ENCODE results near the gene TNFSF10. TPM values are rescaled to one million over a fixed set of nuclear protein-coding genes. Genes with fewer than 3 reads are reported as not detected.

TNFSF10 gene
- total and polyA plus RNA-seq, 2 of the 4 experiments (the other 2 are of a cell fraction) = 0.63 to 1.3 TPM

- POLR2A ChIA-PET (ENCODE audit: unreplicated experiment) = no interaction called here
- Histone ChIP-seq H3K23ac (ENCODE audit: low read depth, low read length) (no peak overlapping the region), H2BK20ac (ENCODE audit: low read depth, low read length) (no peak overlapping the region), H4K91ac (ENCODE audit: insufficient read depth, low read depth, low read length) (no peak overlapping the region), H3K79me1 (ENCODE audit: low read depth in 1 of 2, low read length in 2 of 2) (no peaks in the 10 kb centered on the region), H4K20me1 (ENCODE audit: insufficient read depth, low read length) (no peaks in the 10 kb centered on the region), H3K4me1 (ENCODE audit: control insufficient read depth, insufficient read depth, low read length) (peaks cover 8% of the 10 kb centered on the region), H2BK15ac (ENCODE audit: low read depth, low read length) (no peak overlapping the region), H3K14ac (replicated peaks; ENCODE audit: low read depth, low read length) (no peak overlapping the region), H4K5ac (ENCODE audit: low read depth, low read length) (no peak overlapping the region), H4K8ac (ENCODE audit: low read depth in 2 of 2, low read length in 2 of 2) (no peak overlapping the region), H3K27ac (ENCODE audit: insufficient read depth, low read length) (no peak overlapping the region), H2BK120ac (ENCODE audit: low read depth, low read length) (no peak overlapping the region), H3K4ac (ENCODE audit: low read depth, low read length) (no peak overlapping the region), H3K9me1 (ENCODE audit: insufficient read depth, low read length) (peaks cover 8% of the 10 kb centered on the region), H3K4me3 (ENCODE audit: insufficient read depth, low read depth, low read length) (no peak overlapping the region), H3K56ac (ENCODE audit: extremely low read depth, insufficient read depth, low read length) (no peak overlapping the region), H3K36me3 (ENCODE audit: control insufficient read depth, insufficient read depth, low read length) (no peaks in the 10 kb centered on the region), H2AK9ac (replicated peaks; ENCODE audit: low read depth, low read length, poor library complexity) (no peak overlapping the region), H3K9me3 (ENCODE audit: control insufficient read depth, insufficient read depth, low read length) (no peaks in the 10 kb centered on the region), H2AFZ (replicated peaks; ENCODE audit: low read length, poor library complexity) (no peak overlapping the region), H3K18ac (ENCODE audit: low read depth, low read length) (no peak overlapping the region), H2AK5ac (ENCODE audit: low read depth, low read length) (no peak overlapping the region), H3K9ac (ENCODE audit: low read depth, low read length) (no peak overlapping the region), H3K4me2 (ENCODE audit: low read depth, low read length) (0 out of 2 replicates have a peak overlapping the region, but pooled peaks have one; percentile 36), H2BK5ac (ENCODE audit: low read depth, low read length, poor library complexity, severe bottlenecking) (no peak overlapping the region), H3K27me3 (ENCODE audit: control insufficient read depth, insufficient read depth, low read length) (peaks cover 2% of the 10 kb centered on the region; the same call in 1 of the 2 replicates)
- dilution Hi-C loops (cut with HindIII; ENCODE audit: low sequenced_read_pairs, unreplicated experiment) = no loop called here
- CTCF ChIA-PET = interaction anchor here (0.6 kb wide), 1 partner anchor 115 kb away, joined by 3 read pairs; no protein-coding TSS in a partner anchor
- no TSS peak for BruUV-seq (replicated peaks)
- ATAC-seq (ENCODE audit: low read depth) (no peak), DNase-seq (no peak)
- TF ChIP-seq RAD21 (IDR thresholded peaks at IDR 0.05; ENCODE audit: low read length) (no peak), POLR2A (IDR thresholded peaks at IDR 0.05; ENCODE audit: low read depth, low read length) (no peak)
- 100% methylated on average over 1 of the region's 7 CpGs; no CpG with 5 or more reads in 1 of the 2 experiments for WGBS, 2 experiments (ENCODE audit: extremely low coverage in 2 of 2, insufficient read length in 1 of 2)
- intact Hi-C loops (cut with micrococcal nuclease) = no loop called here
- in situ Hi-C loops (cut with MboI; ENCODE audit: low sequenced_read_pairs) = no loop called here
Observed at GRCh38 chr3:172511783-172512762, 11.2 kb downstream of the TNFSF10 start.
